Measurements from ENCODE around the gene EML5.

EML5 gene

GRCh38 chr14:88562831-88563686 is 229.7 kb downstream of the EML5 start, which contains the start of gene ZC3H14:
ZC3H14 (plus strand) TSS chr14:88563037; CDS start chr14:88563134, 97 bp downstream.
- peak; percentile 69 to 79 for DNase-seq (ENCODE audit: low read depth in 2 of 2)

GRCh38 chr14:88562532-88562830 is 230.3 kb downstream of the EML5 start:
- DNase-seq (ENCODE audit: low read depth in 2 of 2) = no peak
